B cell (primary cell): ENCODE data around the gene RNF150.
"Not testable (repeated sequence)": the region's sequence is repeated elsewhere in the genome, so short reads cannot be mapped to it uniquely, and the experiment has no call there.

Experiments used
- CTCF ChIP-seq: fragments of 200-600 bp; IDR thresholded peaks from one replicate; pipeline ENCODE4 v1.8.0; 2022; ENCODE audit warnings: antibody characterized with exemption, mild to moderate bottlenecking
- EZH2 ChIP-seq: IDR thresholded peaks from 2 replicates; pipeline ENCODE4 v1.6.1; 2012; ENCODE audit warnings: borderline replicate concordance, low read depth, mild to moderate bottlenecking, moderate library complexity, low read length; ENCODE audit not compliant: insufficient read depth, poor library complexity, severe bottlenecking

- not testable (repeated sequence) for TF ChIP-seq EZH2, CTCF
Measured at GRCh38 chr4:140820520-140820919, 312.7 kb downstream of the RNF150 start.
